HG02798 (cell line): ENCODE results near the gene CNPY1.
"Not testable (repeated sequence)": the region's sequence is repeated elsewhere in the genome, so short reads cannot be mapped to it uniquely, and the experiment has no call there.

ENCODE experiments used
- ATAC-seq: cut with Tn5 transposase; IDR thresholded peaks from one replicate; pipeline ENCODE4 v1.9.1; 2021; ENCODE audit warnings: mild to moderate bottlenecking; ENCODE audit not compliant: unreplicated experiment, poor library complexity

The CNPY1 gene

GRCh38 chr7:155579565-155579964 lies 33.2 kb upstream of the CNPY1 start:
- ATAC-seq = no peak

GRCh38 chr7:155578016-155578415 lies 31.7 kb upstream of the CNPY1 start:
- no peak for ATAC-seq

GRCh38 chr7:155577509-155577905 lies 31.1 kb upstream of the CNPY1 start:
- ATAC-seq = no peak

- no peak for ATAC-seq
These were observed 30.6 kb upstream of the CNPY1 start for GRCh38 chr7:155576900-155577508.

GRCh38 chr7:155576416-155576815 lies 30.1 kb upstream of the CNPY1 start:
- ATAC-seq = no peak

GRCh38 chr7:155574556-155575290 lies 28.4 kb upstream of the CNPY1 start:
- ATAC-seq = no peak

- no peak for ATAC-seq
These were observed 25.4 kb upstream of the CNPY1 start for GRCh38 chr7:155571581-155572345.

GRCh38 chr7:155570991-155571390 lies 24.6 kb upstream of the CNPY1 start:
- no peak for ATAC-seq

GRCh38 chr7:155570171-155570958 lies 24.0 kb upstream of the CNPY1 start:
- no peak for ATAC-seq

GRCh38 chr7:155569681-155570080 lies 23.3 kb upstream of the CNPY1 start:
- no peak for ATAC-seq

- no peak for ATAC-seq
These were observed 22.6 kb upstream of the CNPY1 start for GRCh38 chr7:155568842-155569494.

- ATAC-seq = no peak
These were observed 21.9 kb upstream of the CNPY1 start for GRCh38 chr7:155568333-155568660.

- no peak for ATAC-seq
These were observed 21.4 kb upstream of the CNPY1 start for GRCh38 chr7:155567646-155568332.

- no peak for ATAC-seq
These were observed 19.9 kb upstream of the CNPY1 start for GRCh38 chr7:155566011-155566836.

GRCh38 chr7:155565596-155565995 lies 19.2 kb upstream of the CNPY1 start:
- ATAC-seq = no peak

GRCh38 chr7:155562976-155563375 lies 16.6 kb upstream of the CNPY1 start:
- ATAC-seq = not testable (repeated sequence)

GRCh38 chr7:155562106-155562505 lies 15.7 kb upstream of the CNPY1 start:
- ATAC-seq = no peak

GRCh38 chr7:155560982-155561686 lies 14.8 kb upstream of the CNPY1 start:
- no peak for ATAC-seq
